Stomach smooth muscle (tissue), 2 donors: ENCODE measurements around the gene CAMK2N2.

Source experiments
- H3K27ac ChIP-seq: one replicate; pipeline ENCODE4 v1.7.0; 2013; ENCODE audit warnings: mild to moderate bottlenecking, low read length, inconsistent platforms
- H3K27me3 ChIP-seq, 2 donors: one replicate each; pipeline ENCODE4 v1.7.0; 2013; ENCODE audit warnings: low read length in 2 of 2; ENCODE audit not compliant: insufficient read depth in 2 of 2, control insufficient read depth in 1 of 2
- H3K36me3 ChIP-seq, 2 donors: one replicate each; pipeline ENCODE4 v1.7.0; 2013; ENCODE audit warnings: low read length in 2 of 2; ENCODE audit not compliant: control insufficient read depth in 2 of 2, insufficient read depth in 2 of 2
- H3K4me1 ChIP-seq: one replicate; pipeline ENCODE4 v1.7.0; 2013; ENCODE audit warnings: low read length; ENCODE audit not compliant: control insufficient read depth, insufficient read depth
- H3K4me3 ChIP-seq, 2 donors: one replicate each; pipeline ENCODE4 v1.7.0; 2013; ENCODE audit warnings: low read length in 2 of 2
- H3K9ac ChIP-seq, 2 donors: one replicate each; pipeline ENCODE4 v1.7.0; 2013; ENCODE audit warnings: low read length in 2 of 2, mild to moderate bottlenecking in 1 of 2
- H3K9me3 ChIP-seq, 2 donors: one replicate each; pipeline ENCODE4 v1.7.0; 2013; ENCODE audit warnings: low read length in 2 of 2; ENCODE audit not compliant: control insufficient read depth in 2 of 2
- donor health status: healthy.
- donor health status: Pancreatic carcinoma.

Gene CAMK2N2

GRCh38 chr3:184255291-184256039 is 5.9 kb downstream of the CAMK2N2 start:
- Histone ChIP-seq H3K4me1 (peaks cover 11% of the 10 kb centered on the region), H3K36me3 (no peaks in the 10 kb centered on the region), H3K9me3 (no peaks in the 10 kb centered on the region), H3K4me3 (no peak overlapping the region), H3K27ac (no peak overlapping the region), H3K27me3 (peaks cover 23 to 31% of the 10 kb centered on the region in 2 donors), H3K9ac (no peak overlapping the region)

GRCh38 chr3:184250167-184250828 is 11.1 kb downstream of the CAMK2N2 start:
- Histone ChIP-seq H3K4me3 (peak overlapping the region; percentile 90 to 97), H3K9me3 (no peaks in the 10 kb centered on the region), H3K27ac (peak overlapping the region; percentile 53), H3K27me3 (no peaks in the 10 kb centered on the region), H3K36me3 (peaks cover 0 to 4% of the 10 kb centered on the region in 2 donors), H3K4me1 (peaks cover 28% of the 10 kb centered on the region), H3K9ac (peak overlapping the region; percentile 60 to 87)

GRCh38 chr3:184249412-184250166 is 11.8 kb downstream of the CAMK2N2 start, which contains the start of gene EEF1AKMT4:
Gene EEF1AKMT4 (plus strand): TSS chr3:184249672. CDS start chr3:184249695, 23 bp downstream.
- peak within 1 kb of the TSS; percentile 90 to 97 for H3K4me3 ChIP-seq
- H3K27me3 ChIP-seq = no peaks in the 10 kb centered on the region
- H3K9me3 ChIP-seq = no peaks in the 10 kb centered on the region
- peaks cover 5 to 11% of the 10 kb centered on the region in 2 donors for H3K36me3 ChIP-seq
- H3K27ac ChIP-seq = peak within 1 kb of the TSS; percentile 83
- peaks cover 28% of the 10 kb centered on the region for H3K4me1 ChIP-seq
- peak within 1 kb of the TSS; percentile 86 to 87 for H3K9ac ChIP-seq

- Histone ChIP-seq H3K36me3 (peaks cover 8 to 19% of the 10 kb centered on the region in 2 donors), H3K9ac (peak within 1 kb of the TSS; percentile 86 to 87), H3K27me3 (no peaks in the 10 kb centered on the region), H3K27ac (peak within 1 kb of the TSS; percentile 83), H3K4me1 (peaks cover 28% of the 10 kb centered on the region), H3K4me3 (peak within 1 kb of the TSS; percentile 90 to 97), H3K9me3 (no peaks in the 10 kb centered on the region)
Observed at GRCh38 chr3:184248454-184249411, 12.6 kb downstream of the CAMK2N2 start, which contains the start of gene ALG3. Gene ALG3 (minus strand): TSS chr3:184248962. CDS start chr3:184248940, 22 bp downstream.

- Histone ChIP-seq H3K9me3 (no peaks in the 10 kb centered on the region), H3K9ac (no peak overlapping the region), H3K36me3 (peaks cover 13 to 32% of the 10 kb centered on the region in 2 donors), H3K27ac (no peak overlapping the region), H3K27me3 (peaks cover 17 to 24% of the 10 kb centered on the region in 2 donors), H3K4me1 (peaks cover 5% of the 10 kb centered on the region), H3K4me3 (no peak overlapping the region)
Observed at GRCh38 chr3:184242297-184242685, 19.1 kb downstream of the CAMK2N2 start.

GRCh38 chr3:184241447-184242296 is 19.7 kb downstream of the CAMK2N2 start:
- H3K27ac ChIP-seq = no peak overlapping the region
- H3K4me3 ChIP-seq = no peak overlapping the region
- no peaks in the 10 kb centered on the region for H3K9me3 ChIP-seq
- H3K27me3 ChIP-seq = peaks cover 21 to 29% of the 10 kb centered on the region in 2 donors
- H3K9ac ChIP-seq = no peak overlapping the region
- peaks cover 5% of the 10 kb centered on the region for H3K4me1 ChIP-seq
- H3K36me3 ChIP-seq = peaks cover 13 to 32% of the 10 kb centered on the region in 2 donors

GRCh38 chr3:184241141-184241446 is 20.3 kb downstream of the CAMK2N2 start:
- peaks cover 5% of the 10 kb centered on the region for H3K4me1 ChIP-seq
- H3K27ac ChIP-seq = no peak overlapping the region
- no peak overlapping the region for H3K4me3 ChIP-seq
- peaks cover 23 to 31% of the 10 kb centered on the region in 2 donors for H3K27me3 ChIP-seq
- H3K9me3 ChIP-seq = no peaks in the 10 kb centered on the region
- peaks cover 13 to 32% of the 10 kb centered on the region in 2 donors for H3K36me3 ChIP-seq
- H3K9ac ChIP-seq = no peak overlapping the region

GRCh38 chr3:184240384-184241140 is 20.8 kb downstream of the CAMK2N2 start:
- H3K9me3 ChIP-seq = no peaks in the 10 kb centered on the region

GRCh38 chr3:184239708-184240107 is 21.6 kb downstream of the CAMK2N2 start:
- no peak overlapping the region for H3K9ac ChIP-seq
- peaks cover 23 to 34% of the 10 kb centered on the region in 2 donors for H3K27me3 ChIP-seq
- peaks cover 5% of the 10 kb centered on the region for H3K4me1 ChIP-seq
- H3K9me3 ChIP-seq = no peaks in the 10 kb centered on the region
- H3K36me3 ChIP-seq = peaks cover 10 to 22% of the 10 kb centered on the region in 2 donors
- H3K27ac ChIP-seq = no peak overlapping the region
- no peak overlapping the region for H3K4me3 ChIP-seq

More at GRCh38 chr3:184240384-184241140, 20.8 kb downstream of the CAMK2N2 start:
- peaks cover 13 to 31% of the 10 kb centered on the region in 2 donors for H3K36me3 ChIP-seq
- H3K4me1 ChIP-seq = peaks cover 5% of the 10 kb centered on the region
- H3K9ac ChIP-seq = no peak overlapping the region
- peaks cover 23 to 34% of the 10 kb centered on the region in 2 donors for H3K27me3 ChIP-seq
- no peak overlapping the region for H3K27ac ChIP-seq
- H3K4me3 ChIP-seq = no peak overlapping the region
